ENCODE measurements around the gene HOXB3.

The HOXB3 gene

GRCh38 chr17:48613862-48614694 is 24.0 kb upstream of the HOXB3 start:
- no peak for TF ChIP-seq JUND (IDR thresholded peaks at IDR 0.05; ENCODE audit: low read depth)
- DNase-seq (ENCODE audit: low read depth in 1 of 2, low spot score in 1 of 2) = no peak
- in situ Hi-C loops (cut with HindIII; ENCODE audit: low pct_unique_long_range_greater_than_20kb, low sequenced_read_pairs) = no loop called here

GRCh38 chr17:48612854-48613691 is 23.0 kb upstream of the HOXB3 start:
- DNase-seq (ENCODE audit: low read depth in 1 of 2, low spot score in 1 of 2) = peak in 1 of 2 experiments; percentile 57
- no peak for TF ChIP-seq JUND (IDR thresholded peaks at IDR 0.05; ENCODE audit: low read depth)
- in situ Hi-C loops (cut with HindIII; ENCODE audit: low pct_unique_long_range_greater_than_20kb, low sequenced_read_pairs) = no loop called here

GRCh38 chr17:48612456-48612853 is 22.4 kb upstream of the HOXB3 start:
- TF ChIP-seq JUND (IDR thresholded peaks at IDR 0.05; ENCODE audit: low read depth) = no peak
- no peak for DNase-seq (ENCODE audit: low read depth in 1 of 2, low spot score in 1 of 2)
- in situ Hi-C loops (cut with HindIII; ENCODE audit: low pct_unique_long_range_greater_than_20kb, low sequenced_read_pairs) = no loop called here

- in situ Hi-C loops (cut with HindIII; ENCODE audit: low pct_unique_long_range_greater_than_20kb, low sequenced_read_pairs) = no loop called here
- peak in 1 of 2 experiments; percentile 60 for DNase-seq (ENCODE audit: low read depth in 1 of 2, low spot score in 1 of 2)
- TF ChIP-seq JUND (IDR thresholded peaks at IDR 0.05; ENCODE audit: low read depth) = no peak
These were observed 21.8 kb upstream of the HOXB3 start for GRCh38 chr17:48611681-48612455.

GRCh38 chr17:48611213-48611612 is 21.2 kb upstream of the HOXB3 start:
- no peak for TF ChIP-seq JUND (IDR thresholded peaks at IDR 0.05; ENCODE audit: low read depth)
- peak; percentile 60 to 70 for DNase-seq (ENCODE audit: low read depth in 1 of 2, low spot score in 1 of 2)
- in situ Hi-C loops (cut with HindIII; ENCODE audit: low pct_unique_long_range_greater_than_20kb, low sequenced_read_pairs) = no loop called here

- no peak for TF ChIP-seq JUND (IDR thresholded peaks at IDR 0.05; ENCODE audit: low read depth)
- in situ Hi-C loops (cut with HindIII; ENCODE audit: low pct_unique_long_range_greater_than_20kb, low sequenced_read_pairs) = no loop called here
- peak; percentile 68 to 82 for DNase-seq (ENCODE audit: low read depth in 1 of 2, low spot score in 1 of 2)
These were observed 20.5 kb upstream of the HOXB3 start, which contains the start of gene HOXB7 for GRCh38 chr17:48610282-48611211. TSS of gene HOXB7 (minus strand) at chr17:48611017. CDS start at chr17:48610918, 99 bp downstream.

GRCh38 chr17:48609759-48610281 is 19.8 kb upstream of the HOXB3 start:
- in situ Hi-C loops (cut with HindIII; ENCODE audit: low pct_unique_long_range_greater_than_20kb, low sequenced_read_pairs) = no loop called here
- DNase-seq (ENCODE audit: low read depth in 1 of 2, low spot score in 1 of 2) = no peak
- no peak for TF ChIP-seq JUND (IDR thresholded peaks at IDR 0.05; ENCODE audit: low read depth)

- in situ Hi-C loops (cut with HindIII; ENCODE audit: low pct_unique_long_range_greater_than_20kb, low sequenced_read_pairs) = no loop called here
- no peak for TF ChIP-seq JUND (IDR thresholded peaks at IDR 0.05; ENCODE audit: low read depth)
- no peak for DNase-seq (ENCODE audit: low read depth in 1 of 2, low spot score in 1 of 2)
These were observed 19.0 kb upstream of the HOXB3 start for GRCh38 chr17:48609033-48609432.

GRCh38 chr17:48608494-48608834 is 18.4 kb upstream of the HOXB3 start:
- no peak for TF ChIP-seq JUND (IDR thresholded peaks at IDR 0.05; ENCODE audit: low read depth)
- in situ Hi-C loops (cut with HindIII; ENCODE audit: low pct_unique_long_range_greater_than_20kb, low sequenced_read_pairs) = no loop called here
- DNase-seq (ENCODE audit: low read depth in 1 of 2, low spot score in 1 of 2) = no peak

GRCh38 chr17:48606892-48607614 is 17.0 kb upstream of the HOXB3 start:
- in situ Hi-C loops (cut with HindIII; ENCODE audit: low pct_unique_long_range_greater_than_20kb, low sequenced_read_pairs) = no loop called here
- no peak for DNase-seq (ENCODE audit: low read depth in 1 of 2, low spot score in 1 of 2)
- TF ChIP-seq JUND (IDR thresholded peaks at IDR 0.05; ENCODE audit: low read depth) = no peak
